ENCODE data around the gene IP6K3. TPM values are rescaled to one million over a fixed set of nuclear protein-coding genes. Genes with fewer than 3 reads are reported as not detected.

Gene IP6K3
- polyA plus RNA-seq, 6 donors from 2014 or later = not detected

- no peak for DNase-seq
- Mint-ChIP-seq H3K27me3 (peaks cover 0 to 5% (median 3%) of the 10 kb centered on the region in 3 donors), H3K36me3 (peaks cover 4 to 10% of the 10 kb centered on the region in 2 donors), H3K27ac (peak overlapping the region in 2 of 6 donors; percentile 7 to 26), H3K4me3 (no peak overlapping the region), H3K9me3 (no peaks in the 10 kb centered on the region), H3K4me1 (peaks cover 6 to 13% (median 12%) of the 10 kb centered on the region in 3 donors)
- ATAC-seq (ENCODE audit: low read depth in 2 of 2) = no peak
Observed at GRCh38 chr6:33772902-33773472, 26.3 kb upstream of the IP6K3 start.

- Mint-ChIP-seq H3K9me3 (peaks cover 0 to under 1% (median 0%) of the 10 kb centered on the region in 7 donors), H3K27ac (peak overlapping the region in 4 of 6 donors; percentile 7 to 76 (median 18)), H3K36me3 (peaks cover 0 to 10% of the 10 kb centered on the region in 2 donors), H3K4me1 (peaks cover 6 to 13% (median 12%) of the 10 kb centered on the region in 3 donors), H3K27me3 (peaks cover 0 to 9% (median 3%) of the 10 kb centered on the region in 3 donors), H3K4me3 (no peak overlapping the region)
- no peak for DNase-seq
- ATAC-seq (ENCODE audit: low read depth in 2 of 2) = peak; percentile 4 to 5
Observed at GRCh38 chr6:33772082-33772830, 25.6 kb upstream of the IP6K3 start.

GRCh38 chr6:33771146-33772081, 24.7 kb upstream of the IP6K3 start:
- peak; percentile 77 to 81 for ATAC-seq (ENCODE audit: low read depth in 2 of 2)
- peaks cover 0 to 17% (median 6%) of the 10 kb centered on the region in 3 donors for H3K27me3 Mint-ChIP-seq
- peaks cover 0 to 9% of the 10 kb centered on the region in 2 donors for H3K36me3 Mint-ChIP-seq
- H3K27ac Mint-ChIP-seq = peak overlapping the region in 2 of 6 donors; percentile 59 to 60
- H3K4me1 Mint-ChIP-seq = peaks cover 6 to 13% (median 12%) of the 10 kb centered on the region in 3 donors
- peaks cover 0 to 8% (median 0%) of the 10 kb centered on the region in 7 donors for H3K9me3 Mint-ChIP-seq
- peak; percentile 53 for DNase-seq
- peak overlapping the region in 1 of 8 donors; percentile 24 for H3K4me3 Mint-ChIP-seq

DNA sequence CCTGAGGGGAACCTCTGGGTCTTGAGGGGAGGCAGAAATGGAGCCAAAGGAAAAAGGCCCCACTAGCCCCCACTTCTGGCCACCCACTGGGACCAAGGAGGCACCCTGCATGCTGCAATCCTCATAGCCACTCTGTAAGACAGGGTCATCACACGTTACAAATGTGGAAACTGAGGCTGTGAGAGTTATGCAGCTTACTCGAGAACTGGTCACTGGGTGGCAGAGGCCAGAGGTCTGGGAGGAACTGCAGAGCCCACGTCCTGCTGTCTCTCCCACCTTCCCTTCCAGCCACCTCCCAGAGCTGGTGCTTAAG, 24.1 kb upstream of the IP6K3 start:
- H3K27me3 Mint-ChIP-seq = peaks cover 0 to 23% (median 8%) of the 10 kb centered on the region in 3 donors
- no peak for DNase-seq
- peaks cover 6 to 13% (median 12%) of the 10 kb centered on the region in 3 donors for H3K4me1 Mint-ChIP-seq
- H3K4me3 Mint-ChIP-seq = no peak overlapping the region
- ATAC-seq (ENCODE audit: low read depth in 2 of 2) = no peak
- peaks cover 0 to 8% (median 0%) of the 10 kb centered on the region in 7 donors for H3K9me3 Mint-ChIP-seq
- no peak overlapping the region for H3K27ac Mint-ChIP-seq
- H3K36me3 Mint-ChIP-seq = peaks cover 0 to 5% of the 10 kb centered on the region in 2 donors

GRCh38 chr6:33770124-33770832, 23.6 kb upstream of the IP6K3 start:
- no peak for DNase-seq
- Mint-ChIP-seq H3K27me3 (peaks cover 0 to 28% (median 8%) of the 10 kb centered on the region in 3 donors), H3K4me3 (no peak overlapping the region), H3K36me3 (peaks cover 0 to 5% of the 10 kb centered on the region in 2 donors), H3K27ac (no peak overlapping the region), H3K4me1 (peaks cover 6 to 13% (median 12%) of the 10 kb centered on the region in 3 donors), H3K9me3 (peaks cover 0 to 8% (median 0%) of the 10 kb centered on the region in 7 donors)
- ATAC-seq (ENCODE audit: low read depth in 2 of 2) = no peak

- Mint-ChIP-seq H3K4me3 (no peak overlapping the region), H3K4me1 (peaks cover 6 to 13% (median 12%) of the 10 kb centered on the region in 3 donors), H3K27me3 (peaks cover 0 to 35% (median 8%) of the 10 kb centered on the region in 3 donors), H3K27ac (peak overlapping the region in 1 of 6 donors; percentile 15), H3K36me3 (no peaks in the 10 kb centered on the region), H3K9me3 (peaks cover 0 to 8% (median 0%) of the 10 kb centered on the region in 7 donors)
- ATAC-seq (ENCODE audit: low read depth in 2 of 2) = no peak
- no peak for DNase-seq
Observed at GRCh38 chr6:33769248-33769821, 22.6 kb upstream of the IP6K3 start.

DNA sequence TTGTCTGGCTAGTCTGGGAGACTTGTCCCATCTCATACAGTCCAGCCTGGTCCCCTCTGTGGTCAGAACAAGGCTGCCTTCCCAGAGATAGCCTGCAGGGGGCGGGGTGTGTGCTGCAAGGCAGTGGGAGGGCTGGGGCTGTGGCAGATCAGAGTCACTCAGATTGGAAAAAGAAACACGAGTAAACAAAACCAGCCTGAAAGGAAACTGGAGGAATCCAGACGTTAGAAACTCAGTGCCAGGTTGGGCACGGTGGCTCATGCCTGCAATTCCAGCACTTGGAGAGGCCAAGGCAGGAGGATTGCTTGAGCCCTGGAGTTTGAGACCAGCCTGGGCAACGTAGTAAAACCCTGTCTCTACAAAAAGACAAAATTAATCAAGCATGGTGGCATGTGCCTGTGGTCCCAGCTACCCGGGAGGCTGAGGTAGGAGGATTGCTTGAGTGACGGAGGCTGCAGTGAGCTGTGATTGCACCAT, 22.0 kb upstream of the IP6K3 start:
- DNase-seq (peak; percentile 50), ATAC-seq (ENCODE audit: low read depth in 2 of 2) (peak; percentile 59 to 64)
- H3K36me3 Mint-ChIP-seq = no peaks in the 10 kb centered on the region
- peak overlapping the region in 2 of 6 donors; percentile 77 to 78 for H3K27ac Mint-ChIP-seq
- H3K4me3 Mint-ChIP-seq = no peak overlapping the region
- peaks cover 6 to 13% (median 12%) of the 10 kb centered on the region in 3 donors for H3K4me1 Mint-ChIP-seq
- H3K27me3 Mint-ChIP-seq = peaks cover 0 to 41% (median 8%) of the 10 kb centered on the region in 3 donors
- H3K9me3 Mint-ChIP-seq = peaks cover 0 to 8% (median 0%) of the 10 kb centered on the region in 7 donors

DNA sequence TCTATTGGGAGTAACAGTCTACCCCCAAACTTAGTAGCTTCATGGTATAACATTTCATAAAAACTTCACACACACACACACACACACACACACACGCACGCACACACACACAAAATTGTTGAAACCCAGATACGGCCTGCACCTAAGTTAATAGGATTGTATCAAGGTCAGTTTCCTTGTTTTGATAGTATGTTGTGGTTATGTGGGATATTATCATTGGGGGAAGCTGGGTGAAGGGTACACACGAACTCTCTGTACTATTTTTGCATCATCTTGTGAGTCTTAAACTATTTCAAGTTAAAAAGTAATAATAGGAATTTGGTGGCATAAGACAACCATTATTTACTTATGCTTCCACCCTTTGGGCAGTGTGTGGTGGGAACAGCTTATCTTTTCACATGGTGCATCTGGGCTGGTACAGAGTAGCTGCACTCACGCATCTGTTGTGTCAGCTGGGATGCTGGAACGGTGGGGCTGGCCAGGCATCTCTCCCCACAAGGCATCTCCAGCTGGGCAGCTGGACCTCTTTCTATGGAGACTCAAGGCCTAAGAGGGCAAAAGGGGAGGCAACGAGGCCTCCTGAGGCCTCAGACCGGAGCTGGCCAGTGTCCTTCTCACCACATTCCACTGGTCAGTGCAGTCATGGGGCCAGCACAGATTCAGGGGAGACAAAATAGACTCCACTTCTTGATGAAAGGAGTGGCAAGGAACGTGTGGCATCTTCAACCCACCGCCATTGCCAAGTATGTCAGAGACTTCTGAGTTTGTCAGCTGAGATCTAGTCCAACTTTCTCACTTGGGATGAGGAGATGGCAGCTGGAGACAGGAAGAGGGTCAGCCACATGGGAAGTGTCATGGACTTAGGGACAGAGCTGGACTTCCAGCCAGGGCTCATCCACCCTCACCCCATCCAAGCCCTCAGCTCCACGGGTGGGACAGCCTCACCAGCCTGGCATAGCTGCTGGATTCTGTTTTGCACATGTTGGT, 20.5 kb upstream of the IP6K3 start:
- Mint-ChIP-seq H3K36me3 (no peaks in the 10 kb centered on the region), H3K4me1 (peaks cover 9 to 13% (median 9%) of the 10 kb centered on the region in 3 donors), H3K4me3 (no peak overlapping the region), H3K27ac (no peak overlapping the region), H3K9me3 (peaks cover 0 to 8% (median 0%) of the 10 kb centered on the region in 7 donors), H3K27me3 (peaks cover 4 to 43% (median 8%) of the 10 kb centered on the region in 3 donors)
- DNase-seq = no peak
- no peak for ATAC-seq (ENCODE audit: low read depth in 2 of 2)

- Mint-ChIP-seq H3K36me3 (no peaks in the 10 kb centered on the region), H3K27ac (peak overlapping the region in 1 of 6 donors; percentile 35), H3K4me3 (no peak overlapping the region), H3K4me1 (peaks cover 5 to 9% (median 7%) of the 10 kb centered on the region in 3 donors), H3K9me3 (peaks cover 0 to 8% (median 0%) of the 10 kb centered on the region in 7 donors), H3K27me3 (peaks cover 8 to 43% (median 8%) of the 10 kb centered on the region in 3 donors)
- ATAC-seq (ENCODE audit: low read depth in 2 of 2) (no peak), DNase-seq (no peak)
Observed at GRCh38 chr6:33765368-33765767, 18.7 kb upstream of the IP6K3 start.

DNA sequence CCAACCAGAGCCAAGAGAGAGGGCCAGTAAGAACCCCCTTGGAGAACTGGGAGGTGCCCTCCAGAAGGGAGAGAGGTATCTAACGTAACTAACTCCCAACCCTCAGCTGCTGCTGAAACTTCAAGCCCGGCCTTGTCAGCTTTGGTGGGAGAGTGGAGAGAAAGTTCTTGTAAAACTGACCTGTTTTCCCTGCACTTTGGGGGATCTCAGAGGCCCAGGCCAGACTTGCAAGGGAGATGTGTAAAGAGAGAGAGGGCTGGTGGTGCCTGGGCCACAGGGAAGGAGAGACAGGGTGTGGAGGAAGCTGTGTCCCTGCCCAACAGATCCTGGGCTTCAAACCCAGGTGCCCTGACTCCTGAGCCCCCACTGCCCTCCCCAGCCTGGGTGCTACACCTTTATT, 17.3 kb upstream of the IP6K3 start:
- Mint-ChIP-seq H3K9me3 (peaks cover 0 to 8% (median 0%) of the 10 kb centered on the region in 7 donors), H3K27ac (no peak overlapping the region), H3K27me3 (peaks cover 8 to 43% (median 8%) of the 10 kb centered on the region in 3 donors), H3K36me3 (no peaks in the 10 kb centered on the region), H3K4me1 (peaks cover 5 to 9% (median 8%) of the 10 kb centered on the region in 3 donors), H3K4me3 (peak overlapping the region in 1 of 8 donors; percentile 63)
- no peak for DNase-seq
- ATAC-seq (ENCODE audit: low read depth in 2 of 2) = no peak

DNA sequence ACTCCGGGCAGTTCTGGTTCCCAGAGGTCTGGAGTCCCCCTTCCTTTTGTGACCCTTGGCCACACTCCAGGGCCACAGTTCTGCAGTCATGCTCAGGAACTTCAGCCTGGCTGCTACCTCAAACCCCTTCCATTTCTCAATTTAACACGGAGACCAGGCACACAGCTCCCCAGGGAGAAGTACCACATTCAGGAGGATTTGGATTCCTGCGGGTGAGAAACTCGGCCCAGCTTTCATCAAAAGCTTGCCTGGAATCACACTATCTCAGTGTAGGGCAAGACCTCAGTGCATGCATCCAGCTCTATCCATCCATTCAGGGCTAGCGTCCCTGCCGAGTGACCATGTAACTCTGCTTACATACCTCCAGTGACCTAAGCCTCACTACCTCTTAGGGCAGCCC, 16.8 kb upstream of the IP6K3 start:
- no peaks in the 10 kb centered on the region for H3K36me3 Mint-ChIP-seq
- peaks cover 0 to 8% (median 0%) of the 10 kb centered on the region in 7 donors for H3K9me3 Mint-ChIP-seq
- H3K27ac Mint-ChIP-seq = no peak overlapping the region
- no peak overlapping the region for H3K4me3 Mint-ChIP-seq
- ATAC-seq (ENCODE audit: low read depth in 2 of 2) (no peak), DNase-seq (no peak)
- H3K4me1 Mint-ChIP-seq = peaks cover 5 to 8% (median 7%) of the 10 kb centered on the region in 3 donors
- H3K27me3 Mint-ChIP-seq = peaks cover 8 to 41% (median 8%) of the 10 kb centered on the region in 3 donors

Measured in naive B cell (primary cell).